GM19099 (cell line): Measurements from ENCODE around the gene EIF1AD.

Experiments
- POLR2A ChIP-seq: IDR thresholded peaks from 3 replicates; pipeline ENCODE4 v1.6.1; 2011; ENCODE audit warnings: low read depth; ENCODE audit not compliant: insufficient read length; ENCODE audit errors: extremely low read depth

Gene EIF1AD

GRCh38 chr11:65973439-65974110 lies 28.4 kb downstream of the EIF1AD start:
- no peak for TF ChIP-seq POLR2A

GRCh38 chr11:65972116-65972515 lies 29.8 kb downstream of the EIF1AD start:
- TF ChIP-seq POLR2A = no peak

DNA sequence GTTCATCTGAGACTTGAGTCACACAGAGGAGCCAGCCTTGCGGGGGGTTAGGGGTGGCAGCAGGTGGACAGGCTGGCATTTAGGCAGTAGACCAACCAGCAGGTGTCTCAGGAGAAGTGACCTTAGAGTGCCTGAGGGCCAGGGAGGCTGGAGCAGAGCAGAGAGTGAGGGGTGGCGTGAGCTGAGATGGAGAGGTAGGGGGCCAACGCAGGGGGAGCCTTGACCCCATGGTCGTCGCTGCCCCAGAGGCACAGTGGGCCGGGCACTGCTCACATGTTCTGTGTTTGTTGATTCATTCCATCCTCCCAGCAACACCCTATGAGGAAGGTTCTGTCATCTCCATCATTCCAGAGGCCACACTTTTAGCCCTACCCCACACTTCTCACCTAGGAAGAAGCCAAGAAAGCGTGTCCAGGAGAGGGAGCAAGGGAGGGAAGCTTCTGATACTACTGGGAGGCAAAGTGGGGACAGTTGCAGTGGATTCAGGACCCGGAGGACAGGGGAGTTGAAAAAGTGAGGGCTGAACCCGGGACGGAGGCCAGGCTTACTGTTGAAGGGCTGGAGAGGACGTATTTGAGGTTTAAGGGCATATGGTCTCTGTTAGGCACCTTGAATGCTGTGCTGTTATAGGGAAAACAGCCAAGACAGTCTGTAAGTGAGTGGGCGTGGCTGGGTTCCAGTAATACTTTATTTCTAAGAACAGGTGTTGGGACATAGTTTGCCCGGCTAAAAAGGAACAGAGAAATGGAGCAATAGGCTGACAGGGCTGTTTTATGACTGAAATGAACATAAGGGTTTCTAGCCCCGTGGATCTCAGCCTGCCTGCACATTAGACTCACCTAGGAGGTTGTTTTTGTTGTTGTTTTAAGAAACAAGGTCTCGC lies 33.1 kb downstream of the EIF1AD start:
- no peak for TF ChIP-seq POLR2A

GRCh38 chr11:65967329-65967934 lies 34.5 kb downstream of the EIF1AD start:
- TF ChIP-seq POLR2A = no peak

- no peak for TF ChIP-seq POLR2A
Observed at GRCh38 chr11:65965986-65966762, 35.8 kb downstream of the EIF1AD start.

DNA sequence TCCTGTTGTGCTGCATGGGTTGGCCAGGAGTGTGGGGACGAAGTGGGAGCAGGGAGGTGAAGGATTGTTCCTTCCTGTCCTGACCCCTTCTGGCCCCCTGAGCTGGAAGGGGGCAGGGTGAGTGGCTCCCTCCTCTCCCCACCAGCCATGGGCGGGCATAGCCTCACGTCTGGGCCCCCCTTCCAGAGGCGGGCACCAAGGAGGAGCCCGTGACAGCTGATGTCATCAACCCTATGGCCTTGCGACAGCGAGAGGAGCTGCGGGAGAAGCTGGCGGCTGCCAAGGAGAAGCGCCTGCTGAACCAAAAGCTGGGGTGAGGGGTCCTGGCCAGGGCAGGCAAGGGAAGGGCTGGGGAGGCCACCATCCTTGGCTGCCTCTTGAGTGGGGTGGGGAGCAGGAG lies 37.1 kb downstream of the EIF1AD start:
- no peak for TF ChIP-seq POLR2A

DNA sequence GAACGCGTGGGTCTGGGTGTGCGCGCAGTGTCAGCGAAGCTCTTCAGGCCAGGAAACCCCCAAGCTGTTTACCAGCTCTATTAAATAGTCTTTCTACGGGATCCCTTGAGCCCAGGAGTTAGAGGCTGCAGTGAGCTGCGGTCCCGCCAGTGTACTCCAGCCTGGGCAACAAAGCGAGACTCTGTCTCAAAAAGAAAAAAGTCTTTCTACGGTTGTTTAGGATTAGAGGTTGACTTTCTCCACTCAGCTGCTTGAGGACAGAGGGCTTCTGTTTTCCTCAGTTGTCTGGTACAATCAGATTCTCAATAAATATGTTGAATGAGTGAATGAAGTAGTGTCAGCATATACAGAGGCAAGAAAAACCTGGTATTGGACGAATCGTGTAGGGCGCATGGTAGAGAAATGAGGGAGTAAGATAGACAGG lies 39.8 kb downstream of the EIF1AD start:
- TF ChIP-seq POLR2A = no peak

DNA sequence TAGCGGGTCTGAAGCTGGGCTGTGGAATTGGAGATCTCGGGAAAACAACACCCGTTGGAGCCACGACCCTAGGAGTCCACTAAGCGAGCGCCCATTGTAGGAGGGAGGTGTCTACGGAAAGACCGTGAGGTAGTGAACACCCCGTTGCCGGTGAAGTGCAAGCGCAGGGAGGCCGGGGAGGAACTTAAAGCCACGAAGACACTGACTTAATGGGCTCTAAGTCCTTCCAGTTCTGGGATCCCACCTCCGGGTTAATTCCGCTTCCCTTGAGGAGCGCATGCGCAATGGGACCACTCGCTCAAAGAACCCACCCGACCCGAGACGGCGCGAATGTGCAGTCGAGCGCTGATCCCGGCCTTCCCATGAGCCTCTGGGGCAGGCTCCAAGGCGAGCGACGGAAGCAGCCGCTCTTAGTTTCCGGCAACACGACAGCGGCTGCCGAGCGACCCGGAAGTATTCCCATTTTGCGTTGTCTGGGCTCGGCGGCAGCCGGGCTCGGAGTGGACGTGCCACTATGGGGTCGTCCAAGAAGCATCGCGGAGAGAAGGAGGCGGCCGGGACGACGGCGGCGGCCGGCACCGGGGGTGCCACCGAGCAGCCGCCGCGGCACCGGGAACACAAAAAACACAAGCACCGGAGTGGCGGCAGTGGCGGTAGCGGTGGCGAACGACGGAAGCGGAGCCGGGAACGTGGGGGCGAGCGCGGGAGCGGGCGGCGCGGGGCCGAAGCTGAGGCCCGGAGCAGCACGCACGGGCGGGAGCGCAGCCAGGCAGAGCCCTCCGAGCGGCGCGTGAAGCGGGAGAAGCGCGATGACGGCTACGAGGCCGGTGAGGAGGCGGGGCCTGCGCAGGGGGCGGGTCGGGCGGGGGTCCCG lies 40.5 kb downstream of the EIF1AD start, which contains the start of gene SART1:
Gene SART1, plus strand, starts transcription at position 468 of the 874 bp plus-strand sequence. Its CDS starts 47 bp downstream, at position 515.
- TF ChIP-seq POLR2A = peak; percentile 94

DNA sequence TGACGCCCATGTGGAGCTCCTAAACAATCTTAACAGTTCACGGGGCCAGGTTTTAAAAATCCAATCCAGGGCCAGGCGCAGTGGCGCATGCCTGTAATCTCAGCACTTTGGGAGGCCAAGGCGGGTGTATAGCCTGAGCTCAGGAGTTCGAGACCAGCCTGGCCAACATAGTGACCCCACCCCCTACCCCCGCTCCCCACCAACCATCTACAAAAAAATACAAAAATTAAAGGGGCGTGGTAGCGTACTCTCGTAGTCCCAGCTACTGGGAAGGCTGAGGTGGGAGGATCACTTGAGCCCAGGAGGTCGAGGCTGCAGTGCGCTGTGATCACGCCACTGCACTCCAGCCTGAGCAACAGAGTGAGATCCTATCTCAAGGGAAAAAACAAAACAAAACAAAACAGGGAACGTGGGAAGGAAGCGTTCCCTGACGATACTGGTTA lies 41.1 kb downstream of the EIF1AD start:
- TF ChIP-seq POLR2A = no peak

DNA sequence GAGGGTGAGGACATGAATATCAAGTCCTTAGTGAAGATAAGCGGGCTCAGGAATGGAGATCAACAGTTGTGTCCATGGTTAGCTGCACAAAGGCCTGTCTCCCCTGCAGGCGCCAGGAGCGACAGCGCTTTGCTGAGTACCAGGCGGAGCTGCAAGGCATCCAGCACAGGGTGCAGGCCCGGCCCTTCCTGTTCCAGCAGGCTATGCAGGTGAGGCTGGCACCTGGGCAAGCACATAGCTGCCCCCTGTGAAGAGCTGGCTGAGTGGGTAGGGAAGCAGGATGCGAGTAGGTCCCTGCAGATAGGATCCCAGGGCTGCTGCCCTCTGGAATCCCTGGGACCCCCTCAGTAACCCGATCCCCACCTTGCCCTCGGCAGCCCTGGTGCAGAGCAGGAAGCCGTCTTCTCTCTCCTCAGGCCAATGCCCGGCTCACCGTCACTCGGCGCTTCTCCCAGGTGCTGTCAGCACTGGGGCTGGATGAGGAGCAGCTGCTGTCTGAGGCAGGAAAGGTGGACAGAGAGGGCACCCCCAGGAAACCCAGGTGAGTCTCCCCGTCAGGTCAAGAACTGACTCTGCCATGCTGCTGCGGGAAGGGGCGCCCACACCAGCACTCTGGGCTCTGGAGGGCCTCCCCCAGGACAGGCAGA lies 43.1 kb downstream of the EIF1AD start:
- no peak for TF ChIP-seq POLR2A

DNA sequence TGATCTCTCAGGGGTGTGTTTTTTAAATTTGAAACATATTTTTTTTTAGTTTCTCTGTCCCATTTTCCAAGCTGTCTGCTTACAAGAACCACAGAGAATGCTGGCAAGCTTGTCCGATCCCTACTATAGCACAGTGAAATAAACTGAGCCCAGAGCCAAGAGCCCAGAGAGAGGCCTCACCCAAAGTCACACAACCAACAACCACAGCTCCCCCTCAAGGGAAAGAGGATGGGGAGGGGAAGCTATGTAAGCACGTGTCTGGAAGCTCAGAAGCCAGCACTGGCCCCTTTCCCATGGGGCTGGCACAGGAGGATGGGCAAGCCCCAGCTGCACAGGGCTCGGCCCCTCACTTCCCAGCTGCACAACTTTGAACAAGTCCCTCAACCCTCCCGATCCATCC lies 43.7 kb downstream of the EIF1AD start:
- TF ChIP-seq POLR2A = no peak

- TF ChIP-seq POLR2A = no peak
Observed at GRCh38 chr11:65954771-65955170, 47.2 kb downstream of the EIF1AD start.

DNA sequence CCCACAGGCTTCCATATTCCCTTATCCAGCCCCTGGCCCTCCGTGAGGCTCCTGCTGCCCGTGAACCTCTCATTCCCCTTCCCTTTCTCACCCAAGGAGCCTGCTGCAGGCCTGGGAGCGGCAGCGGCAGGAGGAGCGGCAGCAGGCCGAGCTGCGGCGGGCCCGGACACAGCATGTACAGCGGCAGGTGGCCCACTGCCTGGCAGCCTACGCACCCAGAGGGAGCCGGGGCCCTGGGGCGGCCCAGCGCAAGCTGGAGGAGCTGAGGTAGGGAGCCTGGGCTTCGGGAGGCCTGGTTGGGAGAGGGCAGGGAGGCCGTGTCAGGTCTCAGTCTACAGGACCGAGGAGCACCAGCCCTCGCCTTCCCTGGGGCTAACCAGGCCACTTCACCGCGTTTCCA lies 48.5 kb downstream of the EIF1AD start:
- TF ChIP-seq POLR2A = no peak

GRCh38 chr11:65952052-65952521 lies 49.9 kb downstream of the EIF1AD start:
- TF ChIP-seq POLR2A = no peak

- TF ChIP-seq POLR2A = no peak
Observed at GRCh38 chr11:65947603-65948125, 54.3 kb downstream of the EIF1AD start.
